GM06990 (cell line): ENCODE data around the gene HOXA5.
A peak's percentile ranks its signal among the peaks of the same experiment; 100 is the strongest.

Experiments used
- DNase-seq: peaks from one replicate; pipeline ENCODE4 v3.0.0-alpha.2; 2011; ENCODE audit not compliant: insufficient read length; ENCODE audit errors: extremely low read depth
- H3K27me3 ChIP-seq: replicated peaks from 2 replicates; pipeline ENCODE4 v1.6.0; 2011; ENCODE audit warnings: low read length; ENCODE audit not compliant: control insufficient read depth, insufficient read depth
- H3K36me3 ChIP-seq: 2 replicates; pipeline ENCODE4 v1.5.1; 2011; ENCODE audit warnings: low read length; ENCODE audit not compliant: control insufficient read depth, insufficient read depth
- H3K4me3 ChIP-seq: replicated peaks from 2 replicates; pipeline ENCODE4 v1.5.1; 2011; ENCODE audit warnings: low read depth, mild to moderate bottlenecking, control low read depth, low read length
- TF ChIP-seq, protein P1 (sequence below): IDR thresholded peaks from 2 replicates; pipeline ENCODE4 v1.5.1; 2011; ENCODE audit warnings: low read length, control low read depth, mild to moderate bottlenecking, inconsistent platforms; ENCODE audit not compliant: insufficient read depth, poor library complexity, severe bottlenecking

Gene HOXA5

DNA sequence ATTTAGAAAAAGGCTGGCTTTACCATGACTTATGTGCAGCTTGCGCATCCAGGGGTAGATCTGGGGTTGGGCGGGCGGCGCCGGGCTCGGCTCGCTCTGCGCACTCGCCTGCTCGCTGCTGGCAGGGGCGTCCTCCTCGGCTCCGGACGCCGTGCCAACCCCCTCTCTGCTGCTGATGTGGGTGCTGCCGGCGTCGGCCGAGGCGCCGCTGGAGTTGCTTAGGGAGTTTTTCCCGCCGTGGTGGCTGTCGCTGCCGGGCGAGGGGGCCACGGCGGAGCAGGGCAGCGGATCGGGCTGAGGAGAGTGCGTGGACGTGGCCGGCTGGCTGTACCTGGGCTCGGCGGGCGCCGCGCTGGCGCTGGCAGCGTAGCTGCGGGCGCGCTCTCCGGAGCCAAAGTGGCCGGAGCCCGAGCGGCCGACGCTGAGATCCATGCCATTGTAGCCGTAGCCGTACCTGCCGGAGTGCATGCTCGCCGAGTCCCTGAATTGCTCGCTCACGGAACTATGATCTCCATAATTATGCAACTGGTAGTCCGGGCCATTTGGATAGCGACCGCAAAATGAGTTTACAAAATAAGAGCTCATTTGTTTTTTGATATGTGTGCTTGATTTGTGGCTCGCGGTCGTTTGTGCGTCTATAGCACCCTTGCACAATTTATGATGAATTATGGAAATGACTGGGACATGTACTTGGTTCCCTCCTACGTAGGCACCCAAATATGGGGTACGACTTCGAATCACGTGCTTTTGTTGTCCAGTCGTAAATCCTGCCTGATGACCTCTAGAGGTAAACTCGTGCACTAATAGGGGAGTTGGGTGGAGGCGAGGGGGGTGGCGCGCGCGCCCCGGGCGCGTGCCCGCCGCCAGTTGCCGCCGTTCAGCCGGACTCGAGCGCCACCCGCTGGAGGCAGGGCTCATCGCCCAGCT lies at the start of gene HOXA5:
Gene HOXA5 (minus strand): TSS at position 659 of the 927 bp plus-strand sequence. CDS start 74 bp downstream, at position 585.
- no peaks in the 10 kb centered on the region for H3K36me3 ChIP-seq
- TF ChIP-seq, protein P1, sequence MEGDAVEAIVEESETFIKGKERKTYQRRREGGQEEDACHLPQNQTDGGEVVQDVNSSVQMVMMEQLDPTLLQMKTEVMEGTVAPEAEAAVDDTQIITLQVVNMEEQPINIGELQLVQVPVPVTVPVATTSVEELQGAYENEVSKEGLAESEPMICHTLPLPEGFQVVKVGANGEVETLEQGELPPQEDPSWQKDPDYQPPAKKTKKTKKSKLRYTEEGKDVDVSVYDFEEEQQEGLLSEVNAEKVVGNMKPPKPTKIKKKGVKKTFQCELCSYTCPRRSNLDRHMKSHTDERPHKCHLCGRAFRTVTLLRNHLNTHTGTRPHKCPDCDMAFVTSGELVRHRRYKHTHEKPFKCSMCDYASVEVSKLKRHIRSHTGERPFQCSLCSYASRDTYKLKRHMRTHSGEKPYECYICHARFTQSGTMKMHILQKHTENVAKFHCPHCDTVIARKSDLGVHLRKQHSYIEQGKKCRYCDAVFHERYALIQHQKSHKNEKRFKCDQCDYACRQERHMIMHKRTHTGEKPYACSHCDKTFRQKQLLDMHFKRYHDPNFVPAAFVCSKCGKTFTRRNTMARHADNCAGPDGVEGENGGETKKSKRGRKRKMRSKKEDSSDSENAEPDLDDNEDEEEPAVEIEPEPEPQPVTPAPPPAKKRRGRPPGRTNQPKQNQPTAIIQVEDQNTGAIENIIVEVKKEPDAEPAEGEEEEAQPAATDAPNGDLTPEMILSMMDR = no peak
- DNase-seq = no peak
- H3K4me3 ChIP-seq = no peak within 1 kb of the TSS
- H3K27me3 ChIP-seq = peaks cover under 1% of the 10 kb centered on the region; the same call in 1 of the 2 replicates

DNA sequence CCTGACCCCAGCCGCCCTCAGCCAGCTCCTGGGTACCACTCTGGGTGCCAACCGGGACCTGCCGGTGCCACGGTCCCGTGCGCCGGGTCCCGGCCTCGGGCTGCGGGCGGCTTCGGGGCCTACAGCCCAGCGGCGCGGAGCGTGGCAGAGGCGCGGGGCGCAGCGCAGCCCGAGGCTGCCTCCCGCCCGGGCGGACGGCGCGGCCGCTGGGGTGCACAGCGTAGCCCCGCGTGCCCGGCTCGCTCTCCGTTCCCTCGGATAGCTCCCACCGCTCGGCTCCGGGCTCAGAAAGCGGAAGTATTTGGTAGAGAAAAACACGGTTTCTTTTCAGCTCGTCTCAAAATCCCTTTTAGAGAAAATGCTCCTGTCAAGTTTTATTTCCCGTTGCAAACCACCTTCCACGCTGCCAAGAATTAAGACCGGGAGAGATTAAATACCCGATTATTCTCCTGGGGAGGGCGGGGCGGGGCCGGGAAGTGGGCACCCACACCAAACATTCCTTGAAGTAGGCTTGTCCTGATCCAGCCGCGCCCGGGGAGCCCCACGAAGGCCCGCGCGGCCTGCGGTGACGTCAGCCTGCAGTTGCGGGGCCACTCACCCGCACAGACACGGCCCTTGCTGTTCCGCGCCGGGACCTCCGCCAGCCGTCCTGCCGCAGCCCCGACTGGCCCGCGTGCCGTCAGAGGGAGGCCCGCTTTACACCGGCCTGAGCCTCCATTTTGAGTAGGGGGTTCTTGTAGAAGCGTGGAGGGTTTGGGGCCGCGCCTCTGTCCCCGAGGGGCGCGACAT lies 49.3 kb upstream of the HOXA5 start:
- no peak for DNase-seq
- H3K4me3 ChIP-seq = peak overlapping the region; percentile 23
- H3K27me3 ChIP-seq = peaks cover 10% of the 10 kb centered on the region
- TF ChIP-seq, protein P1 = no peak
- no peaks in the 10 kb centered on the region for H3K36me3 ChIP-seq

DNA sequence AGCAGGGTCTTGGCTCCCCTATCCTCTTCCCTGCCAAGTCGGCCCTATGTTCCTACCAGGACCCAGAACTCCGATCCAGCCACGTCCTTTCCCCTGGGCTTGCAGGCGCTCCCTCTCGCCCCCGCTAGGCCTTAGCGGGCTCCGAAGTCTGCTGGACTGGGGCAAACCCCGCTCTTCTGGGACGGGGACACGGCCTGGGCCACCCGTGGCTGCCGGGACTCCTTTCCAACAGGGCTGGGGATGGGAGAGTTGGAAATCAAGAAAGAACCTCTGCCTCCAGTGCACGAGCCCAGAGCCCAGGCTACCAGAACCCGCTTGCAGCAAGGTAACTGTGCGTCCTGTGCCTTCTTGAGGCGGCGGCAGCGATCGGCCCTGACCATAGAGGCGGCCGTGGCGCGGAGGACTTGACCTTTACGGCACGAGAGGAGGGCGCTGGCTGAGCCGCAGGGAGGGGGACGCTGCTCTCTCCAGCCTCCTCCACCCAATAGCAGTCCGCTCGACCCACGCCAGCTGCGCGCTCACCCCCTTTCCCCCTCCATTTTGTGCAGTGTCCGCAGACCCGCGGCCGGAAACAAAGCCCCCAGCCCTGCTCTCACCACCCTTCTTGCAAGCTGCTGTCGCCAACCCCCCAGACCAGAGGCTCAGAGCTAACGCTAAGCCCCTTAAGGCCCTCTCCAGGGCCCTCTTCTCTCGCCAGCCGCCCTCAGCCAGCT lies 48.5 kb upstream of the HOXA5 start:
- Histone ChIP-seq H3K36me3 (no peaks in the 10 kb centered on the region), H3K4me3 (no peak overlapping the region), H3K27me3 (peaks cover 10% of the 10 kb centered on the region)
- no peak for DNase-seq
- TF ChIP-seq, protein P1 = no peak

DNA sequence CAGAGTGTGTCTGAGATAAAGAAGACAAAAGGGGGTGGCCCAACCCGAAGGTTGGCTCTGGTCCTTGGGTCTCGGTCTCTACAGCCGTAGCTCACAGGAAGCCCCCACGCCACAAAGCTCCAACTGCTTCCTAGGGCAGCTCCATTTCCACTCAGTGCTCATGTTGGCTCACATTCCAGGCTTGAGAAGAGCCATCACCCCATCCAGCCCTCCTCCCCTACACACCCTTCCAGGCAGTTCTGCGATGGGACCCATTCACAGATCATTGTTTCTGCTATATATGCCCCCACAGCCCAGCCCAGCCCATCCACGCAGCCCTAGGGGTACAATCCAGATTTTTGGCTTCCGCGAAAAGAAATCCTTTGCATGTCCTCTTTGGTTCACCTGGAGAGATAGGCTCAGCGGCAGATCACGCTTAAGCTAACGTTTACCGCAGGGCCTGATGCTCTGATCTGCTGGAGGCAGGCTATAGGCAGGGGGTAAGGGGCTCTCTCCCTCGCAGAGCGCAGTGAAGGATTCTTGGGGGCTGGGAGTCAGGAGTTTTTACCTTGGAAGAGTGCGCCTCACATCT lies 47.8 kb upstream of the HOXA5 start:
- Histone ChIP-seq H3K27me3 (peaks cover 12% of the 10 kb centered on the region), H3K36me3 (no peaks in the 10 kb centered on the region), H3K4me3 (no peak overlapping the region)
- TF ChIP-seq, protein P1 = no peak
- no peak for DNase-seq

DNA sequence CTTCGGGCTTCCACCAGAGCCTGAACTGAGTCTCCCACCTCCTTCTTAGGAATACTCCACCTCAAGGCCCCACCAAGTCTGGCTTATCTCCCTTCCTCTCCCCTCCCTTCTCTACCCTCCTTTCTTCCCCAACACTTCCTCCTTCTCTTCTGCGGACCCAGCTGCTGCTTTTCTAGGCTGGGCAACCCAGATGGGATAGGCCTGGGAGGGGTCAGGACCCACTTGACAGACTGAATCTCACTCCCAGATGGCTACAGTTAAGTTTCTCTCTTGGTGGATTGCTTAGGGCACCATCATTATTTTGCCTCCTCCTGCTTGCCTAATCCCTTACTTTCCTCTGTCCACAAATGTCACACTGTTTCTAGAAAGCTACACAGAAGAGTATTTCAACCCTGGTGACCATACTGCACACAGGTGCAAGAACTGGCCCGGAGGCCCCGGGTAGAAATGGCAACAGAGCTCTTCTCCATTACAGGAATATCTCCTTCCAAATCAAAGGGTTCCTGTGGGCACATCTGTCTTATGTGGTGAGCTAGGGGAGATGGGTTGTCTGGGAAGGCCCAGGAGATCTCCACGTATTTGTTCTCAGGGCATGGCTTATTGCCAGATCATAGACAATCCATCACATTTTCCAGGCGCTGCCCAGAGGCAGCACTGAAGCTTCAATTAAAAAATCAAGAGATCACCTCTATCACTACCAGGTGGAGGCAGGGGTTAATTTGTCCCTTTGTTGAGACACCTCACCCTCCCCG lies 46.7 kb upstream of the HOXA5 start:
- H3K4me3 ChIP-seq = no peak overlapping the region
- TF ChIP-seq, protein P1 = no peak
- peaks cover 14% of the 10 kb centered on the region for H3K27me3 ChIP-seq
- DNase-seq = no peak
- no peaks in the 10 kb centered on the region for H3K36me3 ChIP-seq
